K562 (cell line): ENCODE data around the gene MLC1. TPM values are rescaled to one million over a fixed set of nuclear protein-coding genes. Genes with fewer than 3 reads are reported as not detected.

Experiments
- ATAC-seq: fragments of 200-7000 bp; cut with Tn5 transposase; 3 replicates; pipeline ENCODE4 v1.9.1; 2020; ENCODE audit warnings: moderate library complexity
- BruUV-seq: library from RNA; stranded (reverse); fragments of 400-500 nt; replicated peaks from 2 replicates; lab custom pipeline; 2021; lab: Mats Ljungman, UMichigan
- CTCF ChIA-PET: fragments of 300-600 bp; formaldehyde crosslinking; extraction: SDS; loops from one replicate; lab custom pipeline; 2021; ENCODE audit warnings: low intra/inter-chr PET ratio; lab: Yijun Ruan, JAX
- POLR2A ChIA-PET: fragments of 300-600, 350-650 bp; sonication (Branson Sonifier 250); formaldehyde crosslinking; extraction: SDS; loops from one replicate; lab custom pipeline; 2021; ENCODE audit warnings: antibody characterized with exemption, inconsistent platforms; lab: Yijun Ruan, JAX
- DNase-seq, 4 experiments: peaks; one replicate each; pipeline versions ENCODE4 v3.0.0 to v3.0.0-alpha.2; 2011 to 2018; ENCODE audit warnings: low spot score in 3 of 4, mixed read lengths in 3 of 4; ENCODE audit errors: extremely low read depth in 1 of 4
- FAIRE-seq: peaks from 2 replicates; lab custom pipeline; 2011; peaks lifted over from hg19 to GRCh38; lab: Jason Lieb, UNC
- H2AFZ ChIP-seq: 2 replicates; pipeline ENCODE4 v1.6.0; 2011; ENCODE audit warnings: low read depth, low read length, control low read depth, inconsistent platforms
- H3K27ac ChIP-seq: fragments of 200-600 bp; 3 replicates; pipeline ENCODE4 v1.8.0; 2011; ENCODE audit warnings: low read depth, mild to moderate bottlenecking, control low read depth, inconsistent platforms, low read length, moderate library complexity, mixed read lengths; ENCODE audit errors: extremely low read depth
- H3K27me3 ChIP-seq, 2 experiments: fragments of 300-600 bp in 1 of 2; 2 replicates in 1 of 2; 3 replicates in 1 of 2; pipeline versions ENCODE4 v1.6.0 to v1.8.0; 2011; ENCODE audit warnings: inconsistent platforms in 2 of 2, low read length in 2 of 2, mild to moderate bottlenecking in 1 of 2, mixed read lengths in 1 of 2, moderate library complexity in 1 of 2; ENCODE audit not compliant: control insufficient read depth in 2 of 2, insufficient read depth in 2 of 2
- H3K36me3 ChIP-seq: fragments of 300-600 bp; 3 replicates; pipeline ENCODE4 v1.8.0; 2011; ENCODE audit warnings: mild to moderate bottlenecking, low read length, inconsistent platforms; ENCODE audit not compliant: control insufficient read depth, insufficient read depth
- H3K4me1 ChIP-seq, 2 experiments: fragments of 200-600 bp in 1 of 2; replicated peaks in 1 of 2; 2 replicates in 1 of 2; 3 replicates in 1 of 2; pipeline versions ENCODE4 v1.5.1 to v1.8.0; 2011; ENCODE audit warnings: inconsistent platforms in 2 of 2, low read length in 2 of 2, mild to moderate bottlenecking in 1 of 2, mixed read lengths in 1 of 2, moderate library complexity in 1 of 2; ENCODE audit not compliant: control insufficient read depth in 2 of 2, insufficient read depth in 2 of 2
- H3K4me2 ChIP-seq: 2 replicates; pipeline ENCODE4 v1.6.1; 2011; ENCODE audit warnings: low read length, control low read depth, inconsistent platforms, mixed read lengths; ENCODE audit not compliant: insufficient read depth
- H3K4me3 ChIP-seq: fragments of 200-600 bp; sonication (generic), shearing (Covaris generic); 2 replicates; pipeline ENCODE4 v1.5.1; 2016; ENCODE audit warnings: control low read depth, inconsistent platforms
- H3K79me2 ChIP-seq: fragments of 200-600 bp; 3 replicates; pipeline ENCODE4 v1.8.0; 2011; ENCODE audit warnings: low read length, inconsistent platforms; ENCODE audit not compliant: control insufficient read depth, insufficient read depth
- H3K9ac ChIP-seq, 2 experiments: 2 replicates each; pipeline versions ENCODE4 v1.6.0 to v1.6.1; 2011; ENCODE audit warnings: low read depth in 2 of 2, low read length in 2 of 2, control low read depth in 1 of 2, inconsistent platforms in 1 of 2, mild to moderate bottlenecking in 1 of 2, mixed read lengths in 1 of 2; ENCODE audit not compliant: insufficient read depth in 1 of 2
- H3K9me1 ChIP-seq: one replicate; pipeline ENCODE4 v1.6.0; 2011; ENCODE audit warnings: inconsistent platforms, mild to moderate bottlenecking, low read length, moderate library complexity; ENCODE audit not compliant: control insufficient read depth, insufficient read depth
- H3K9me3 ChIP-seq: replicated peaks from 2 replicates; pipeline ENCODE4 v1.5.1; 2011; ENCODE audit warnings: low read depth, low read length, inconsistent platforms; ENCODE audit not compliant: control insufficient read depth, insufficient read depth
- H4K20me1 ChIP-seq: replicated peaks from 2 replicates; pipeline ENCODE4 v1.6.1; 2011; ENCODE audit warnings: low read length, inconsistent platforms, mixed read lengths; ENCODE audit not compliant: control insufficient read depth, insufficient read depth
- SPI1 ChIP-seq: IDR thresholded peaks from 2 replicates; pipeline ENCODE4 v1.6.1; 2011; ENCODE audit warnings: low read depth, low read length, control low read depth, borderline replicate concordance
- VEZF1 ChIP-seq: fragments of 200-800 bp; sonication (Bioruptor generic); IDR thresholded peaks from 2 replicates; pipeline ENCODE4 v1.6.1; 2017; ENCODE audit warnings: missing genetic modification characterization, missing compliant biosample characterization
- ZFPM2 ChIP-seq: fragments of 250-450 bp; sonication (Bioruptor Pico); IDR thresholded peaks from 2 replicates; pipeline ENCODE4 v1.5.1; 2022; ENCODE audit warnings: mild to moderate bottlenecking
- WGBS: fragments of 100-300 bp; shearing (Covaris generic); methylation state at CpG from one replicate; pipeline ENCODE4 v1.1.6; 2016; ENCODE audit warnings: low coverage, mixed read lengths; ENCODE audit not compliant: insufficient coverage; ENCODE audit errors: missing lambda C conversion rate; 5-methylcytosine and 5-hydroxymethylcytosine counted together
- in situ Hi-C: fragments of 300-500 bp; cut with MboI; formaldehyde crosslinking; loops from 4 replicates; pipeline ENCODE4 v1.15.0; 2018; ENCODE audit warnings: inconsistent platforms, mixed read lengths
- intact Hi-C: fragments of 100-400 bp; cut with micrococcal nuclease; formaldehyde crosslinking; loops from 2 replicates; pipeline ENCODE4 v1.14.2; 2022
- polyA plus RNA-seq, 8 experiments: library from polyadenylated mRNA; depleted of rRNA in 4 of 8; stranded (reverse) in 5 of 8; unstranded in 3 of 8; fragments of >200 nt; fragmentation: Nextera tagmentation in 2 of 8; fragmentation: Illumina TruSeq in 1 of 8; extraction: Ambion mirVana in 2 of 8; extraction: Trizol in 1 of 8; gene quantifications; 2 replicates each; pipeline versions ENCODE4 v1.2.1 to v1.2.3, GENCODE V29; 2011 to 2014; ENCODE audit warnings: inconsistent platforms in 1 of 8, missing spikeins in 1 of 8
- total RNA-seq, 7 experiments: library from RNA; depleted of rRNA in 6 of 7; stranded (reverse); fragments of >200 nt in 6 of 7; fragmentation: Illumina TruSeq in 2 of 7; extraction: Trizol in 2 of 7; gene quantifications; 2 replicates each; pipeline versions ENCODE4 v1.2.1 to v1.2.3, GENCODE V29; 2011 to 2021; ENCODE audit warnings: low replicate concordance in 1 of 7

The MLC1 gene
- total and polyA plus RNA-seq, 9 of the 15 experiments (the other 6 are each of a cell fraction or from before 2014, with no cell fraction given), result 0.06 to 0.98 (median 0.39) TPM

GRCh38 chr22:50061824-50062355, 23.3 kb downstream of the MLC1 start:
- no peaks in the 10 kb centered on the region for H3K36me3 ChIP-seq
- H2AFZ ChIP-seq, result no peak overlapping the region
- TF ChIP-seq SPI1, result 0 out of 2 replicates have a peak, but pooled peaks have one; percentile 1
- TF ChIP-seq ZFPM2 (CRISPR knock-in tag), result no peak
- TF ChIP-seq VEZF1, result peak; percentile 26; the same call in 1 of the 2 replicates
- TF ChIP-seq, all 486 proteins: peak for 2
- Histone ChIP-seq H3K27me3 (peaks cover 7 to 9% of the 10 kb centered on the region in 2 experiments; a peak in 4 of 5 replicates), H3K9ac (no peak overlapping the region; a peak in 1 of 4 replicates), H3K9me1 (no peaks in the 10 kb centered on the region), H3K4me2 (no peak overlapping the region; the same call in 1 of the 2 replicates), H3K27ac (no peak overlapping the region), H3K4me3 (no peak overlapping the region), H3K79me2 (no peaks in the 10 kb centered on the region), H3K9me3 (no peaks in the 10 kb centered on the region), H3K4me1 (peaks cover 0 to 39% of the 10 kb centered on the region in 2 experiments; a peak in 4 of 5 replicates), H4K20me1 (no peaks in the 10 kb centered on the region)
- FAIRE-seq (no peak), ATAC-seq (no peak), DNase-seq (peak in 1 of 4 experiments; percentile 20)
- ChIA-PET CTCF (no interaction called here), POLR2A (no interaction called here)
- intact Hi-C loops (no loop called here), in situ Hi-C loops (no loop called here)
- BruUV-seq, result no TSS peak
- WGBS, result 10% methylated on average over 7 of the region's 17 CpGs
